WERI-Rb-1 (cell line): ENCODE data around the gene SERPINB13.

Experiments
- DNase-seq: peaks from one replicate; pipeline ENCODE4 v3.0.0-alpha.2; 2020
- H3K27ac ChIP-seq: fragments of 250-450 bp; sonication (Bioruptor Pico); 2 replicates; pipeline ENCODE4 v1.5.1; 2020; ENCODE audit warnings: mild to moderate bottlenecking, moderate library complexity
- H3K27me3 ChIP-seq: fragments of 250-450 bp; sonication (Bioruptor Pico); 2 replicates; pipeline ENCODE4 v1.5.1; 2021; ENCODE audit warnings: mild to moderate bottlenecking, low read depth, moderate library complexity; ENCODE audit not compliant: insufficient read depth, severe bottlenecking
- H3K36me3 ChIP-seq: fragments of 250-450 bp; sonication (Bioruptor Pico); 2 replicates; pipeline ENCODE4 v1.5.1; 2020; ENCODE audit warnings: mild to moderate bottlenecking, moderate library complexity
- H3K4me3 ChIP-seq: 2 replicates; pipeline ENCODE4 v1.5.1; 2011; ENCODE audit warnings: low read depth, mild to moderate bottlenecking, control low read depth, low read length
- H3K9me3 ChIP-seq: fragments of 250-450 bp; sonication (Bioruptor Pico); 2 replicates; pipeline ENCODE4 v1.5.1; 2021; ENCODE audit warnings: mild to moderate bottlenecking, moderate library complexity; ENCODE audit not compliant: severe bottlenecking
- TF ChIP-seq, protein P1 (sequence below): IDR thresholded peaks from 2 replicates; pipeline ENCODE4 v1.5.1; 2011; ENCODE audit warnings: low read depth, mild to moderate bottlenecking, control low read depth, inconsistent platforms, low read length

SERPINB13 gene

DNA sequence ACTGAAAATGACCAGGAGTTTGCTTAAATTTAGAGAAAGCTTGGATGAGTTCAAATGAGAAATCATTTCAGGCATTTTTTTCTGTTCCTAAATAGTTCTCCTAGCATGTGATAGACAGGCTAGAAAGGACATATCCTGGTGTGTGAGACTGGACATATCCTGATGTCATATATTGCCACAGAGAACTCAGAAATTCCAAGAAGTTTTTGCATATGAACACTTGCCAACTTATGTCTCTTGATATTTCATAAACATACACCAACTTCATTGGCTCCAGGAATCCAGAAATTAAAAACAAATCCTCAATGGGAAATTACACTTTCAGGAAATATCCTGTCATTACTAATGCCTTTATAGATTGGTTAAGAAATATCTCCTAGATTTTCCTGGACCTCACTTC is 59.8 kb downstream of the SERPINB13 start:
- Histone ChIP-seq H3K4me3 (no peak overlapping the region), H3K36me3 (no peaks in the 10 kb centered on the region), H3K27me3 (no peaks in the 10 kb centered on the region), H3K27ac (no peak overlapping the region), H3K9me3 (no peaks in the 10 kb centered on the region)
- no peak for DNase-seq
- TF ChIP-seq, protein P1, sequence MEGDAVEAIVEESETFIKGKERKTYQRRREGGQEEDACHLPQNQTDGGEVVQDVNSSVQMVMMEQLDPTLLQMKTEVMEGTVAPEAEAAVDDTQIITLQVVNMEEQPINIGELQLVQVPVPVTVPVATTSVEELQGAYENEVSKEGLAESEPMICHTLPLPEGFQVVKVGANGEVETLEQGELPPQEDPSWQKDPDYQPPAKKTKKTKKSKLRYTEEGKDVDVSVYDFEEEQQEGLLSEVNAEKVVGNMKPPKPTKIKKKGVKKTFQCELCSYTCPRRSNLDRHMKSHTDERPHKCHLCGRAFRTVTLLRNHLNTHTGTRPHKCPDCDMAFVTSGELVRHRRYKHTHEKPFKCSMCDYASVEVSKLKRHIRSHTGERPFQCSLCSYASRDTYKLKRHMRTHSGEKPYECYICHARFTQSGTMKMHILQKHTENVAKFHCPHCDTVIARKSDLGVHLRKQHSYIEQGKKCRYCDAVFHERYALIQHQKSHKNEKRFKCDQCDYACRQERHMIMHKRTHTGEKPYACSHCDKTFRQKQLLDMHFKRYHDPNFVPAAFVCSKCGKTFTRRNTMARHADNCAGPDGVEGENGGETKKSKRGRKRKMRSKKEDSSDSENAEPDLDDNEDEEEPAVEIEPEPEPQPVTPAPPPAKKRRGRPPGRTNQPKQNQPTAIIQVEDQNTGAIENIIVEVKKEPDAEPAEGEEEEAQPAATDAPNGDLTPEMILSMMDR, result no peak

DNA sequence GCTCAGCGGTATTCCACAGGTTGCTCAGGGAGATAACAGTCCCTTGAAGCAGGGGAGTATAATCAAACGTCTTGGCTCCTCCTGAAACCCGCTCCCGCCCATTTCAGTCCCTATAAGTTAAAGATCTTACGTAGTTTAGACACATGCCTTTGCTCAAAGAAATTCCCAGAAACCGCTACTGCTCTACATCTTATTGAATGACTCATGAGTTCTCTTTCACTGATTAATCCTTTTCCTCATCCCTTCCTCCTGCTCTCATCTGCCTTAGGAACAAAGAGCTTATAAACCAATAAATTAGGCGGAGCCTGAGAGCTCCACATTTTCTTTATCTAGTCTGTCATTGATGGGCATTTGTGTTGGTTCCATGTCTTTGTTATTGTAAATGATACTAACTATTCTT is 61.1 kb downstream of the SERPINB13 start:
- no peak overlapping the region for H3K27ac ChIP-seq
- no peak for DNase-seq

More for the DNA sequence above, 61.1 kb downstream of the SERPINB13 start:
- no peaks in the 10 kb centered on the region for H3K27me3 ChIP-seq
- no peaks in the 10 kb centered on the region for H3K36me3 ChIP-seq
- H3K9me3 ChIP-seq, result no peaks in the 10 kb centered on the region
- H3K4me3 ChIP-seq, result no peak overlapping the region
- TF ChIP-seq, protein P1, result no peak
